ENCODE measurements around the gene NAT8L.

NAT8L gene

GRCh38 chr4:2065106-2065930 lies 6.2 kb downstream of the NAT8L start:
- POLR2A ChIA-PET, result no interaction called here
- no peak for DNase-seq (ENCODE audit: extremely low spot score)
- no peak for TF ChIP-seq CTCF (IDR thresholded peaks at IDR 0.05; ENCODE audit: control extremely low read depth, extremely low read depth, low read depth, missing control alignments)
- CTCF ChIA-PET, result interaction anchor here (1.4 kb wide), 1 partner anchor 9 kb away, joined by 4 read pairs; no protein-coding TSS in a partner anchor

GRCh38 chr4:2066011-2066551 lies 7.0 kb downstream of the NAT8L start:
- TF ChIP-seq CTCF (IDR thresholded peaks at IDR 0.05; ENCODE audit: control extremely low read depth, extremely low read depth, low read depth, missing control alignments), result no peak
- POLR2A ChIA-PET, result no interaction called here
- no peak for DNase-seq (ENCODE audit: extremely low spot score)
- CTCF ChIA-PET, result interaction anchor here (1.4 kb wide), 1 partner anchor 8 kb away, joined by 4 read pairs; no protein-coding TSS in a partner anchor

GRCh38 chr4:2066571-2067445 lies 7.7 kb downstream of the NAT8L start:
- ChIA-PET CTCF (no interaction called here), POLR2A (no interaction called here)
- no peak for DNase-seq (ENCODE audit: extremely low spot score)
- no peak for TF ChIP-seq CTCF (IDR thresholded peaks at IDR 0.05; ENCODE audit: control extremely low read depth, extremely low read depth, low read depth, missing control alignments)

- CTCF ChIA-PET, result no interaction called here
- no peak for TF ChIP-seq CTCF (IDR thresholded peaks at IDR 0.05; ENCODE audit: control extremely low read depth, extremely low read depth, low read depth, missing control alignments)
- no peak for DNase-seq (ENCODE audit: extremely low spot score)
- POLR2A ChIA-PET, result no interaction called here
These were observed 8.5 kb downstream of the NAT8L start for GRCh38 chr4:2067446-2068197.

GRCh38 chr4:2068198-2068470 lies 9.0 kb downstream of the NAT8L start:
- ChIA-PET POLR2A (no interaction called here), CTCF (no interaction called here)
- TF ChIP-seq CTCF (IDR thresholded peaks at IDR 0.05; ENCODE audit: control extremely low read depth, extremely low read depth, low read depth, missing control alignments), result no peak
- no peak for DNase-seq (ENCODE audit: extremely low spot score)

- no peak for TF ChIP-seq CTCF (IDR thresholded peaks at IDR 0.05; ENCODE audit: control extremely low read depth, extremely low read depth, low read depth, missing control alignments)
- DNase-seq (ENCODE audit: extremely low spot score), result no peak
- ChIA-PET POLR2A (no interaction called here), CTCF (no interaction called here)
These were observed 9.4 kb downstream of the NAT8L start for GRCh38 chr4:2068566-2068965.

Data from GM10248 (cell line).